ENCODE measurements around the gene MRPL39. TPM values are rescaled to one million over a fixed set of nuclear protein-coding genes. Genes with fewer than 3 reads are reported as not detected.

MRPL39 gene
- total and polyA plus RNA-seq, 7 experiments from 2014 or later: 7.6 to 53.6 (median 20.5) TPM

DNA sequence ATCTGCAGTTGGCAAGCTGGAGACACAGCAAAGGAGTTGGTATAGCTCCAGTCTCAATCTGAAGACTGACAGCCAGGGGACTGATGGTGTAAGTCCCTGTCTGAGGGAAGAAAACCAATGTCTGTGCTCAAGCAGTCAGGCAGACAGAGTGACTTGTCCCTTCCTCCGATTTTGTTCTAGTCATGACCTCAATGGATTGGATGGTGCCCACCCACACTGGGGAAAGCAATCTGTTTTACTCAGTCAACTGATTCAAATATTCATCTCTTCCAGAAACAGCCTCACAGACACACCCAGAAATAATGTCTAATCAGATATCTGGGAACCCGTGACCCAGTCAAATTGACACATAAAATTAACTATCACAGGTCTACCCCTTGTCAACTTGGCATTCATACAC, 11.9 kb upstream of the MRPL39 start:
- Mint-ChIP-seq H3K36me3 (peaks cover 0 to 4% (median 0%) of the 10 kb centered on the region in 5 donors), H3K9me3 (no peaks in the 10 kb centered on the region), H3K4me3 (no peak overlapping the region), H3K27me3 (peaks cover 0 to 11% (median 4%) of the 10 kb centered on the region in 5 donors), H3K4me1 (no peaks in the 10 kb centered on the region), H3K27ac (no peak overlapping the region)
- H3K36me3 ChIP-seq (ENCODE audit: control insufficient read depth in 2 of 3, insufficient read depth in 3 of 3, low read length in 3 of 3): no peaks in the 10 kb centered on the region
- H3K4me3 ChIP-seq (ENCODE audit: low read length): no peak overlapping the region
- ChIA-PET POLR2A (no interaction called here), CTCF (no interaction called here)
- ATAC-seq: no peak
- no peak for DNase-seq
- H3K9me3 ChIP-seq (ENCODE audit: control insufficient read depth in 2 of 3, low read length in 3 of 3): no peaks in the 10 kb centered on the region
- no peak overlapping the region for H3K27ac ChIP-seq (ENCODE audit: low read depth, low read length)
- H3K27me3 ChIP-seq (ENCODE audit: control insufficient read depth in 2 of 2, insufficient read depth in 2 of 2, low read length in 2 of 2): no peaks in the 10 kb centered on the region
- intact Hi-C loops (cut with micrococcal nuclease): no loop called here
- no peaks in the 10 kb centered on the region for H3K4me1 ChIP-seq (ENCODE audit: control insufficient read depth in 2 of 2, insufficient read depth in 2 of 2, low read length in 2 of 2)

DNA sequence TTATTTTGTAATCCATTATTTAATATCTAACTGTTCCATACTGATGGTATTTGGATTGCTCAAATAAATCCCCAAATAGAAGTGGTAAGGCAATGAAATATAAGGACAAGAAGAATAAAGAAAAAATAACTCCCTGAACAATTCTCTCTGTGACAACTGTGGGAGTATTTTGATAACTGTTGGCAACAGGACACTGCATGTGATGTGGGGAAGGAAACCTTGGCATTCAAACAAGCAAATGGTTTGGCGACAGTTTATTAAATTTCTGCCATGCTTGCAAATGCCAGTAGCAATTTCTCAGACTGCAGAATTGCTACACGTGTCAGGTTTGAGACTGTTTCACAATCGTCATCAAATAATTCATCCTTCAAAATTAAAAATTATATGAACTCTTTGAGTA, 8.6 kb upstream of the MRPL39 start:
- H3K27me3 ChIP-seq (ENCODE audit: control insufficient read depth in 2 of 2, insufficient read depth in 2 of 2, low read length in 2 of 2): no peaks in the 10 kb centered on the region
- ChIA-PET CTCF (no interaction called here), POLR2A (no interaction called here)
- no peaks in the 10 kb centered on the region for H3K4me1 ChIP-seq (ENCODE audit: control insufficient read depth in 2 of 2, insufficient read depth in 2 of 2, low read length in 2 of 2)
- Mint-ChIP-seq H3K9me3 (no peaks in the 10 kb centered on the region), H3K27me3 (peaks cover 0 to 11% (median 4%) of the 10 kb centered on the region in 5 donors), H3K4me1 (no peaks in the 10 kb centered on the region), H3K36me3 (peaks cover 0 to 4% (median 0%) of the 10 kb centered on the region in 5 donors), H3K4me3 (no peak overlapping the region), H3K27ac (no peak overlapping the region)
- H3K27ac ChIP-seq (ENCODE audit: low read depth, low read length): no peak overlapping the region
- DNase-seq: no peak
- intact Hi-C loops (cut with micrococcal nuclease): no loop called here
- no peaks in the 10 kb centered on the region for H3K36me3 ChIP-seq (ENCODE audit: control insufficient read depth in 2 of 3, insufficient read depth in 3 of 3, low read length in 3 of 3)
- no peak for ATAC-seq
- no peak overlapping the region for H3K4me3 ChIP-seq (ENCODE audit: low read length)
- H3K9me3 ChIP-seq (ENCODE audit: control insufficient read depth in 2 of 3, low read length in 3 of 3): no peaks in the 10 kb centered on the region

DNA sequence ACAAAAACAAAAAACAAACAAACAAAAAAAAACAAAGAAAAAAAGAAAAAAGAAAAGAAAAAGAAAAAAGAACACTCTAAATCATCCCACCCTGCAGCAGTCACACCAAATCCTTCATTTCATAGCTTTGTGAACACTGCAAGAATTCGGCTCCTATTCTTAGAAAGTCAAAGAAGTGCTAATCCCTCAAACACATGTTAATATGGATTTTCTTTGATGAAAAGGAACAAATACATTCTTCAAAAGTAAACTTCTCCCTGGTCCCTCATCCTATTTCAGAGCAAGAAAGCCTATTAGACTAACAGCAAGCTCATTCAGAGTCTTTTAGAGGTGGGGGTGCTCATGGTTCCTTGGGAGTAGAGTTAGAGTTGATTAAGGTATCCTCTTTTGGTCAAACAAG, 7.2 kb upstream of the MRPL39 start:
- Histone ChIP-seq H3K9me3 (ENCODE audit: control insufficient read depth in 2 of 3, low read length in 3 of 3) (no peaks in the 10 kb centered on the region), H3K36me3 (ENCODE audit: control insufficient read depth in 2 of 3, insufficient read depth in 3 of 3, low read length in 3 of 3) (no peaks in the 10 kb centered on the region), H3K4me1 (ENCODE audit: control insufficient read depth in 2 of 2, insufficient read depth in 2 of 2, low read length in 2 of 2) (no peaks in the 10 kb centered on the region), H3K27ac (ENCODE audit: low read depth, low read length) (no peak overlapping the region), H3K27me3 (ENCODE audit: control insufficient read depth in 2 of 2, insufficient read depth in 2 of 2, low read length in 2 of 2) (no peaks in the 10 kb centered on the region), H3K4me3 (ENCODE audit: low read length) (no peak overlapping the region)
- Mint-ChIP-seq H3K27ac (no peak overlapping the region), H3K4me3 (no peak overlapping the region), H3K9me3 (no peaks in the 10 kb centered on the region), H3K27me3 (peaks cover 0 to 13% (median 4%) of the 10 kb centered on the region in 5 donors), H3K4me1 (no peaks in the 10 kb centered on the region), H3K36me3 (peaks cover 0 to 4% (median 0%) of the 10 kb centered on the region in 5 donors)
- intact Hi-C loops (cut with micrococcal nuclease): no loop called here
- ATAC-seq (no peak), DNase-seq (no peak)
- ChIA-PET CTCF (no interaction called here), POLR2A (no interaction called here)

DNA sequence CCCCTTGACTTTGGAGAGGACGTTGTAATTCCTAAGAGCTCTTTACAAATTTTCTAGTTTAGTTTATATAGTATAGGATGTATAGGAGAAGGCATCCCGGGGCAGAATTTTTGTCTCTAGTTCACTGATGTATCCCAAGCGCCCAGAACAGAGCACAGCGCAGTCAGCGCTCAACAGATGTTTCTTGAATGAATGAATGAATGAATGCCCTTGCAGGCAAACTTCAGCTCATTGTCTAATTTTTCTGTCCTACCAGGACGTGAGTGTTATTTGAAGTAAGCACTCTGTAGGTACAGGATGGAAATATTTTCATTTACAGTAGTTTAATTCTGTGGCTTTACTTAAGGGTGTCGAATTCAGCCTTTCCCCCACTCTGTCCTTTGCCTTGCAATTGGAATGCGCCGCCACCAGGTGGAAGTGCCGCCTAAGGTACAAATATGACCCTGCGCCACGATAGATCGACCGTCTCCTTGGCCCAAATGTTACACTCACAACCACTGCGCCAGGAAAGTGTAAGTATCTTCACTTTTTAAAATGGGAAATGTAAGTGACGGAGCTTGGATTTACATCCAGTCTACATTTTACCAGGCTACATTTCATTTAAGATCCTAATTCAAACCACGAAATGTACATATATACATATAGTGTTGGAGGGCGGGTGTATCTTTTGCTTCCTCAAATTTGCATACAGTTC, 910 bp upstream of the MRPL39 start:
- ATAC-seq: peak; percentile 85
- peak; percentile 53 to 83 (median 76) for DNase-seq
- H3K27ac ChIP-seq (ENCODE audit: low read depth, low read length): peak overlapping the region; percentile 76
- peaks cover 0 to 12% (median 3%) of the 10 kb centered on the region in 3 experiments for H3K36me3 ChIP-seq (ENCODE audit: control insufficient read depth in 2 of 3, insufficient read depth in 3 of 3, low read length in 3 of 3)
- no peaks in the 10 kb centered on the region for H3K27me3 ChIP-seq (ENCODE audit: control insufficient read depth in 2 of 2, insufficient read depth in 2 of 2, low read length in 2 of 2)
- H3K4me3 ChIP-seq (ENCODE audit: low read length): peak overlapping the region; percentile 90
- ChIA-PET POLR2A (interaction anchor here (0.7 to 3.1 kb wide), 9 partner anchors 28 to 131 kb away, joined by 3 to 17 read pairs (median 3); partner anchors contain the start of genes ATP5PF, GABPA and JAM2), CTCF (interaction anchor here (0.5 to 5.4 kb wide), 22 partner anchors 9 to 1110 kb away, joined by 3 to 31 read pairs (median 4); partner anchors contain the start of genes APP, ATP5PF, GABPA and JAM2)
- H3K9me3 ChIP-seq (ENCODE audit: control insufficient read depth in 2 of 3, low read length in 3 of 3): no peaks in the 10 kb centered on the region
- peaks cover 0 to 10% (median 7%) of the 10 kb centered on the region in 5 donors for H3K36me3 Mint-ChIP-seq
- H3K4me1 ChIP-seq (ENCODE audit: control insufficient read depth in 2 of 2, insufficient read depth in 2 of 2, low read length in 2 of 2): peaks cover 17 to 21% of the 10 kb centered on the region in 2 donors
- H3K4me3 Mint-ChIP-seq: peak overlapping the region; percentile 89 to 100 (median 100)
- peaks cover 0 to 2% (median 0%) of the 10 kb centered on the region in 5 donors for H3K27me3 Mint-ChIP-seq
- intact Hi-C loops (cut with micrococcal nuclease): loop anchor here (1.0 to 10.0 kb wide), 12 partner anchors 31 to 1239 kb away; partner anchors contain the start of genes ADAMTS1 (in 2 of the 2), APP (in 2 of the 2) and JAM2 (in 2 of the 2)
- H3K9me3 Mint-ChIP-seq: no peaks in the 10 kb centered on the region
- peaks cover 18 to 47% (median 42%) of the 10 kb centered on the region in 7 donors for H3K4me1 Mint-ChIP-seq
- H3K27ac Mint-ChIP-seq: peak overlapping the region; percentile 73 to 100 (median 95)

DNA sequence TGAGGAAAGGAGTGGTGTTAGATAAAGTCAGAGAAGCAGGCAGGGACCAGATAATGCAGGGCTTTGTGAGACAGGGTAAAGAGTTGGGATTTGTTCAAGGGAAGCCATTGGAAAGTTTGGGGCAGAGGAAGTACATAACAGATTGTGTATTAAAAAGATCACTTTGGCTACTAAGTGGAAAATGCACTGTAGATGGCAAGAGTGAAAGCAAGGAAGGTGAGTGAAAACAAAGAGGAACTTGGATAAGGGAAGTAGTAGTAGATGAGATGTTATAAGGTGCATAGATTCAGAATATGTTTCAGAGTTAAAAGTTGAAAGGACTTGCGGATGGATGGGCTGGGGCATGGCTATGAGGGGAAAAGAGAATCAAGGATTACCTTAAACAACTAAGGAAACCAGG, 17.4 kb downstream of the MRPL39 start:
- Histone ChIP-seq H3K4me3 (ENCODE audit: low read length) (no peak overlapping the region), H3K27ac (ENCODE audit: low read depth, low read length) (no peak overlapping the region), H3K36me3 (ENCODE audit: control insufficient read depth in 2 of 3, insufficient read depth in 3 of 3, low read length in 3 of 3) (peaks cover 5 to 61% (median 13%) of the 10 kb centered on the region in 3 experiments), H3K4me1 (ENCODE audit: control insufficient read depth in 2 of 2, insufficient read depth in 2 of 2, low read length in 2 of 2) (no peaks in the 10 kb centered on the region), H3K27me3 (ENCODE audit: control insufficient read depth in 2 of 2, insufficient read depth in 2 of 2, low read length in 2 of 2) (no peaks in the 10 kb centered on the region), H3K9me3 (ENCODE audit: control insufficient read depth in 2 of 3, low read length in 3 of 3) (no peaks in the 10 kb centered on the region)
- no peak for DNase-seq
- Mint-ChIP-seq H3K4me3 (no peak overlapping the region), H3K4me1 (peaks cover 5 to 43% (median 36%) of the 10 kb centered on the region in 7 donors), H3K27me3 (no peaks in the 10 kb centered on the region), H3K9me3 (no peaks in the 10 kb centered on the region), H3K36me3 (peaks cover 8 to 75% (median 49%) of the 10 kb centered on the region in 5 donors), H3K27ac (peak overlapping the region in 5 of 9 donors; percentile 1 to 66 (median 56))
- CTCF ChIA-PET: no interaction called here
- no peak for ATAC-seq
- POLR2A ChIA-PET: no interaction called here
- intact Hi-C loops (cut with micrococcal nuclease): no loop called here

DNA sequence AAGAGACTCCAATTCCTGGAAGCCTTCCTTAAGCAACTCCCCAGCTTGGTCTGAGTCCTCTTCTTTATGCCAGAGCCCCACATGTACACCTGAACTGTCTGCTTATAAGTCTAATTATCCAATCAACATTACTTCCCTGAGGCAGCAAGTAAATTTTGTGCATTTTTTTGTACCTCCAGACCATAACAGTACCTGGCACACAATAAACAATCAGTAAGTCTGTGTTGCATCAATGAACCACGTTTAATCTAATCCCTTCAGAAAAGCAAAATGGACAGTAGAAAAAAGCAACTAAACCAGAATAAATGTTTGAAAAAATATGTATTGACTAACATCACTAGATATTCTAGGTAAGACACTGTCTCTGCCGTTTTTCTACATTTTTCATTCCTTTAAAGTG, 20.5 kb downstream of the MRPL39 start:
- Mint-ChIP-seq H3K27ac (peak overlapping the region in 7 of 9 donors; percentile 9 to 72 (median 39)), H3K27me3 (no peaks in the 10 kb centered on the region), H3K4me1 (peaks cover 5 to 66% (median 59%) of the 10 kb centered on the region in 7 donors), H3K36me3 (peaks cover 8 to 55% (median 36%) of the 10 kb centered on the region in 5 donors), H3K4me3 (no peak overlapping the region), H3K9me3 (no peaks in the 10 kb centered on the region)
- H3K4me1 ChIP-seq (ENCODE audit: control insufficient read depth in 2 of 2, insufficient read depth in 2 of 2, low read length in 2 of 2): peaks cover 0 to 6% of the 10 kb centered on the region in 2 donors
- DNase-seq: no peak
- no peak overlapping the region for H3K4me3 ChIP-seq (ENCODE audit: low read length)
- no peaks in the 10 kb centered on the region for H3K9me3 ChIP-seq (ENCODE audit: control insufficient read depth in 2 of 3, low read length in 3 of 3)
- ChIA-PET CTCF (no interaction called here), POLR2A (no interaction called here)
- no peak for ATAC-seq
- no peaks in the 10 kb centered on the region for H3K27me3 ChIP-seq (ENCODE audit: control insufficient read depth in 2 of 2, insufficient read depth in 2 of 2, low read length in 2 of 2)
- peaks cover 0 to 31% (median 4%) of the 10 kb centered on the region in 3 experiments for H3K36me3 ChIP-seq (ENCODE audit: control insufficient read depth in 2 of 3, insufficient read depth in 3 of 3, low read length in 3 of 3)
- intact Hi-C loops (cut with micrococcal nuclease): no loop called here
- H3K27ac ChIP-seq (ENCODE audit: low read depth, low read length): no peak overlapping the region

Data from naive thymus-derived CD4-positive, alpha-beta T cell (primary cell).